Adrenal gland (tissue), 5 donors: Measurements from ENCODE around the gene ATG4B.

Source experiments
- POLR2A ChIP-seq, 2 donors: fragments of 450-650 bp; IDR thresholded peaks; one replicate each; pipeline ENCODE4 v1.6.1; 2017; ENCODE audit warnings: antibody characterized with exemption in 2 of 2, mild to moderate bottlenecking in 2 of 2, moderate library complexity in 1 of 2
- TF ChIP-seq, protein P1 (sequence below), 6 experiments: fragments of 450-650 bp in 4 of 6; fragments of 200-600 bp in 2 of 6; sonication (generic) in 1 of 6; IDR thresholded peaks; 1 replicate in 5 of 6; 2 replicates in 1 of 6; pipeline versions ENCODE4 v1.5.1 to v1.8.0; 2016 to 2021; ENCODE audit warnings: antibody characterized with exemption in 6 of 6, mild to moderate bottlenecking in 2 of 6, moderate library complexity in 1 of 6
- donor health status: DM: no; HTN: no; CAD: no.

DNA sequence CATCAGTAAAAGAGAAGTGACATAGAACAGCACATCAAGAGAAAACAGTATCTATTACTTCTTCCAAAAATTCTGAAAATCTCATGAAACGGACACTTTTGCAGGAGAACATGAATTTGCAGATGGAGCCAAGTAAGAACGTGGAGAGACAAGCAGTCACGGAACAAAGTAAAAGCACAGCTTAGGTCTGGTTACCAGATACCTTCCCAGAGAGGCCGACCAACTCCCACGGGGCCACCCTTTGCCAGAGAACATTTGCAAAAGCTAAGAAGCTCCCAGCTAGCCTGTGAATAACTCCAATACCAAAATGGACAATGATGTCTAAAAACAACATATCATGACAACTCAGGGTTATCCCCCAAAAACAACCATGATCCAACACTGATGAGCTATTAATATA, 39.4 kb upstream of the ATG4B start:
- TF ChIP-seq, protein P1, sequence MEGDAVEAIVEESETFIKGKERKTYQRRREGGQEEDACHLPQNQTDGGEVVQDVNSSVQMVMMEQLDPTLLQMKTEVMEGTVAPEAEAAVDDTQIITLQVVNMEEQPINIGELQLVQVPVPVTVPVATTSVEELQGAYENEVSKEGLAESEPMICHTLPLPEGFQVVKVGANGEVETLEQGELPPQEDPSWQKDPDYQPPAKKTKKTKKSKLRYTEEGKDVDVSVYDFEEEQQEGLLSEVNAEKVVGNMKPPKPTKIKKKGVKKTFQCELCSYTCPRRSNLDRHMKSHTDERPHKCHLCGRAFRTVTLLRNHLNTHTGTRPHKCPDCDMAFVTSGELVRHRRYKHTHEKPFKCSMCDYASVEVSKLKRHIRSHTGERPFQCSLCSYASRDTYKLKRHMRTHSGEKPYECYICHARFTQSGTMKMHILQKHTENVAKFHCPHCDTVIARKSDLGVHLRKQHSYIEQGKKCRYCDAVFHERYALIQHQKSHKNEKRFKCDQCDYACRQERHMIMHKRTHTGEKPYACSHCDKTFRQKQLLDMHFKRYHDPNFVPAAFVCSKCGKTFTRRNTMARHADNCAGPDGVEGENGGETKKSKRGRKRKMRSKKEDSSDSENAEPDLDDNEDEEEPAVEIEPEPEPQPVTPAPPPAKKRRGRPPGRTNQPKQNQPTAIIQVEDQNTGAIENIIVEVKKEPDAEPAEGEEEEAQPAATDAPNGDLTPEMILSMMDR (IDR thresholded peaks at IDR 0.05), result no peak
- TF ChIP-seq POLR2A (IDR thresholded peaks at IDR 0.05), result no peak
